ENCODE results near the gene KRTAP4-7.
"Not testable (repeated sequence)": the region's sequence is repeated elsewhere in the genome, so short reads cannot be mapped to it uniquely, and the experiment has no call there.

The KRTAP4-7 gene

DNA sequence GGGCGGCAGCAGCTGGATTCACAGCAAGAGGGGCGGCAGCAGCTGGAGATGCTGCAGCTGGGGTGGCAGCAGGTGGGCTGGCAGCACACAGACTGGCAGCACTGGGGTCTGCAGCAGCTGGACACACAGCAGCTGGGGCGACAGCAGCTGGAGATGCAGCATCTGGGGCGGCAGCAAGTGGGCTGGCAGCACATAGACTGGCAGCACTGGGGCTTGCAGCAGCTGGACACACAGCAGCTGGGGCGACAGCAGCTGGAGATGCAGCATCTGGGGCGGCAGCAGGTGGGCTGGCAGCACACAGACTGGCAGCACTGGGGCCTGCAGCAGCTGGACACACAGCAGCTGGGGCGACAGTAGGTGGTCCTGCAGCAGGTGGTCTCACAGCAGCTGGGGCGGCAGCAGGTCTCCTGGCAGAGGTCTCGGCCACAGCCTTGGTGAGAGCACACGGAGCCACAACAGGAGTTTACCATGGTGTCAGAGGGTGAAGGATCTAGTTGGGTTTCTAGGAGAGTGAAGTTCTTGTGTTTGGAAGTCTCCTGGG is 34.0 kb downstream of the KRTAP4-7 start, which contains the start of gene KRTAP4-11:
Gene KRTAP4-11 (minus strand): TSS at position 528 of the 541 bp plus-strand sequence. CDS start 58 bp downstream, at position 470.
- not testable (repeated sequence) for H3K9me3 Mint-ChIP-seq (ENCODE audit: low read depth); H3K36me3 Mint-ChIP-seq; H3K27ac Mint-ChIP-seq; H3K27me3 Mint-ChIP-seq; H3K4me3 Mint-ChIP-seq
- peaks cover 28% of the 10 kb centered on the region for H3K4me1 Mint-ChIP-seq (ENCODE audit: low read depth)

DNA sequence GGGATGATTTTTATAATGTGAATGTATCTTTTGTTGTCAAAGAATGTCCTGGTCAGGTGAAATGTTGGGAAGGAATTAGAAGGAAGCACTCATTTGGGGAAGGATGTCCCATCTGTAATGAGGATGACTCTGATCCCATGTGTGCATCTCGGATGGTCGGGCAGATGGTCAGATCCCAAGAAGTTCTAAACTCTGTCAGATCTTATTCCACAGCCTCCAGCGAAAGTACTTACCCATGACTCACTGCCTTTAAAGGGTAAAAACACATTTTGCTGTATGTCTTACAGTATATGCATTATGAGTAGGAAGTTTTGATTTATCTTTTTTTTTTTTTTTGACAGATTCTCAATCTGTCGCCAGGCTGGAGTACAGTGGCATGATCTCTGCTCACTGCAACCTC is 34.8 kb downstream of the KRTAP4-7 start:
- H3K4me3 Mint-ChIP-seq = no peak overlapping the region
- H3K36me3 Mint-ChIP-seq = no peaks in the 10 kb centered on the region
- no peaks in the 10 kb centered on the region for H3K27me3 Mint-ChIP-seq
- no peak overlapping the region for H3K27ac Mint-ChIP-seq
- H3K4me1 Mint-ChIP-seq (ENCODE audit: low read depth) = peaks cover 34% of the 10 kb centered on the region
- no peaks in the 10 kb centered on the region for H3K9me3 Mint-ChIP-seq (ENCODE audit: low read depth)

DNA sequence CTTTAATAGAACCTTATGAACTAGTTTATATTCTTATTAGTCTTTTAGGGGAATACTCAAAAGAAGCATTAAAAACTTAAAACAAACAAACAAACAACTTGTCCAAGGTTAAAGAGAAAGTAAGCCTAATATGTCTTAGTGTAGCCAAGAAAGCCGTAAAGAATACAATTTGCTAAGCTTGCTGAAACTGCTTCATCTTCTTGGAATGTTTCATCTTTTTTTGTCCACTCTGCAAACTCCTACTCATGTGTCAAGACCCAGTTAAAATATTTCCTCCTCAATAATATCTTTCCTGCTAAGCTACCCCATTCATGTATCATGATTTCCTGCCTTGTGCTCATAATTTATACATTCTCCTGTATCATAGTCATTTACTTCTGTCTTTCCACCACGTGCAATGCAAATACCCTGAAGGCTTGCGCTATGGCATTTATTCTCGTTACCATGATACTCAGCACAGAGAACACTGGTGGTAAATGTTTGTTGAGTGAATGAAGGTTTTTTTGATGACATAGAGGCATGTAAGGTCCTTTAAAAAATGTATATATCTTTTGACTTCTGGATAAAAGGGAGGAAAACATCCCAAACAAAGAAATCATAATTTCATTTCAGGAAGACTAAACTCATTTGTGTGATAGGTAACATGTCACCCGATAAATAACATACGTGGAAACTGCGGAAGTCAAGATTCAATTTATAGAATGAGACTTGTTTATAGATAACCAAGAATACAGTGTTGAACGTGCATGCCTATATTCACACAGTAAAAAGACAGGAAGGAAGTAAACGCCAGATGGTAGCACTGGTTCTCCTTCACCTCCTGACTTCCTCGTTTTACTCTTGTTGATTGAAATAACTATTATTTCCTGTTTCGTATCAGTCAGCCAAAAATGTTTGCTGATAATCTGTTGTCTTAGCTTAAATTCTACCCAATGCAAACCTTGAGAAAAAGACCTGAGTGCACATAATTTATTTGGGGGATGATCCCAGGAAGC is 36.0 kb downstream of the KRTAP4-7 start:
- H3K4me3 Mint-ChIP-seq = peak overlapping the region; percentile 64

DNA sequence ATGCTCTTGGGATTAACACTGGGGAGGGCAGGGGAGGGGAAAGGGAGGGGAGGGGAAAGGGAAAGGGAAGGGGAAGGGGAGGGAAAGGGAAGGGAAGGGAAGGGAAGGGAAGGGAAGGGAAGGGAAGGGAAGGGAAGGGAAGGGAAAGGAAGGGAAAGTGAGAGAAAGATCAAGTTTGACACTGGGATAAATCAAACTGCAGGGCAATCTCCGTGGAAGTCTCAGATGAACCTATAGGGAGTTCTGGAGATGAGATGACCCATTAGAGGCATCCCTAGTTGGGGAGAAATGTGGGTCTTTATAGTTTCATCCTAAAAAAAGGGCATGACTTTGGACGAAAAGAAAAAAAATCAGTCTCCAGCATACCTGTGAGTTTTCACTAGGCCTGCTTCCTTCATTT is 37.8 kb downstream of the KRTAP4-7 start:
- H3K27me3 Mint-ChIP-seq = no peaks in the 10 kb centered on the region
- peaks cover 60% of the 10 kb centered on the region for H3K4me1 Mint-ChIP-seq (ENCODE audit: low read depth)
- H3K4me3 Mint-ChIP-seq = no peak overlapping the region
- H3K9me3 Mint-ChIP-seq (ENCODE audit: low read depth) = no peaks in the 10 kb centered on the region
- no peak overlapping the region for H3K27ac Mint-ChIP-seq
- H3K36me3 Mint-ChIP-seq = no peaks in the 10 kb centered on the region

More for the DNA sequence above, 36.0 kb downstream of the KRTAP4-7 start:
- peak overlapping the region; percentile 77 for H3K27ac Mint-ChIP-seq
- not testable (repeated sequence) for H3K27me3 Mint-ChIP-seq; H3K9me3 Mint-ChIP-seq (ENCODE audit: low read depth); H3K36me3 Mint-ChIP-seq
- peaks cover 43% of the 10 kb centered on the region for H3K4me1 Mint-ChIP-seq (ENCODE audit: low read depth)

DNA sequence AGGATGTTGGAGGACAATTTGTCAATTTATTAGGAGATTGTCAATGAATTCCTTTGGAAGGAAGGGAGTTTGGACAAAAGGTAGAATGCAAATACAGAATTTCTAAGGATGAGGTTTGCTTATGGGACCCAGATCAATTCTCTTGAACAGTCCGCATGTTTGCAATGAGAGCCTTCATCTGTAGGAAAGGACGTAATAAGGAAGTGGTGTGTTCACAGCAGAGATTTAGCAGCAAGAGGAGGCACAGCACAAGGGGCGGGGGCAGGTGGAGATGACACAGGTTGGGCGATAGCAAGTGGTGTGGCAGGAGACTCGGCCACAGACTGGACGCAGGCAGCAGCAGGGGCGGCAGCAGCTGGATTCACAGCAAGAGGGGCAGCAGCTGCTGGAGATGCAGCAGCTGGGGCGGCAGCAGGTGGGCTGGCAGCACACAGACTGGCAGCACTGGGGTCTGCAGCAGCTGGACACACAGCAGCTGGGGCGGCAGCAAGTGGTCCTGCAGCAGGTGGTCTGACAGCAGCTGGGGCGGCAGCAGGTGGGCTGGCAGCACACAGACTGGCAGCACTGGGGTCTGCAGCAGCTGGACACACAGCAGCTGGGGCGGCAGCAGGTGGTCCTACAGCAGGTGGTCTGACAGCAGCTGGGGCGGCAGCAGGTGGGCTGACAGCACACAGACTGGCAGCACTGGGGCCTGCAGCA is 39.5 kb downstream of the KRTAP4-7 start:
- not testable (repeated sequence) for H3K27me3 Mint-ChIP-seq; H3K36me3 Mint-ChIP-seq; H3K9me3 Mint-ChIP-seq (ENCODE audit: low read depth)
- Mint-ChIP-seq H3K27ac (peak overlapping the region; percentile 66), H3K4me1 (ENCODE audit: low read depth) (peaks cover 65% of the 10 kb centered on the region), H3K4me3 (peak overlapping the region; percentile 83)

DNA sequence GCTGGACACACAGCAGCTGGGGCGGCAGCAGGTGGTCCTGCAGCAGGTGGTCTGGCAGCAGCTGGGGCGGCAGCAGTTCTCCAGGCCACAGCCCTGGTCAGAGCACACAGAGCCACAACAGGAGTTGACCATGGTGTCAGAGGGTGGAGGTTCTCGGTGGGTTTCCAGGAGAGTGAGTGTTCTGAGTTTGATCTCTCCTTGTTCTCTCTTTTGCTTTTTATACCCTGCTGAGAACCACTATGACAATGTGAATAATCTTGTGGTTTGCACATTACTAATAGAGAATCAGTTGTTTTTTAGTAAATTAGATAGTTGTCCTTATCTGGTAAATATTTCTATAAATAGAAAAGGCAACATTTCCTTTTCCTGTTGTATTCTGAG is 40.0 kb downstream of the KRTAP4-7 start, which contains the start of gene KRTAP4-12:
Gene KRTAP4-12 (minus strand): TSS at position 192 of the 381 bp plus-strand sequence. CDS start 60 bp downstream, at position 132.
- not testable (repeated sequence) for H3K9me3 Mint-ChIP-seq (ENCODE audit: low read depth); H3K27me3 Mint-ChIP-seq; H3K36me3 Mint-ChIP-seq
- Mint-ChIP-seq H3K27ac (peak within 1 kb of the TSS; percentile 66), H3K4me1 (ENCODE audit: low read depth) (peaks cover 65% of the 10 kb centered on the region), H3K4me3 (peak within 1 kb of the TSS; percentile 83)

DNA sequence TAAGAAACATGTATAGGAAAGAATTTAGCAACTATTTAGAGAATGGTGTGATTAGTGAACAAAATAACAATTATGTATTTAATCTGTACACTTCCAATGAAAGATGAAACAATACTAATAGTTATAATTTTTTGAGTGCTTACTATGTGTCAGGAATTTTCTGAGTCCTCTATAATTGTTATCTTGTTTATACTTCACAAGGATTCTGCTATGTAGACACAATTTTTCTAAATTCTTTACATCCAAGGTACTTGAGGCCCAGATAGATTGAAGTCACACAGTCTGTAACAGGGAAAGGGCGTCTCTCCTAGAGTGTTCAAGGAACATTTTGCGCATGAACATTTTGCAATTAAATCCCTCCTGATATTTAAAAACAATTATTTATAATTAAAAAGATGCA is 41.1 kb downstream of the KRTAP4-7 start:
- Mint-ChIP-seq H3K4me3 (peak overlapping the region; percentile 11), H3K36me3 (no peaks in the 10 kb centered on the region), H3K9me3 (ENCODE audit: low read depth) (no peaks in the 10 kb centered on the region), H3K27ac (no peak overlapping the region), H3K4me1 (ENCODE audit: low read depth) (peaks cover 64% of the 10 kb centered on the region), H3K27me3 (no peaks in the 10 kb centered on the region)

DNA sequence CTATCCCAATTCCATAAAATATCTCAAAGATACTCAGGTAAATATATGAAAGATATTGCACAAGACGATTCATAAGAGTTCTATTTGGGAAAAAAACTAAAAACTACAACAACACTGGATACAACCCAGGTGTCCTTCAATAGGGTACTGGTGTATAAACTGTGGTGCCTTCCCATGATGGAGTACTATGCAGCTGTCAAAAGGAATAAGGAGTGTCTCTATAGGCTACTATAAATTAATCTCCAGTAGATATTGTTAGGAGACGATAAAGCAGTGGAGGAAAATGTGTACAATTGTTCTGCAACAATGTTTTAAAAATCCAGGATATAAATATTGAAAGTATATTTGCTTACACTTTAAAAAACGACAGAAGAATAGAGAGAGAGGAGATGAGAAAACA is 42.5 kb downstream of the KRTAP4-7 start:
- H3K36me3 Mint-ChIP-seq = no peaks in the 10 kb centered on the region
- H3K27ac Mint-ChIP-seq = no peak overlapping the region
- no peaks in the 10 kb centered on the region for H3K27me3 Mint-ChIP-seq
- no peaks in the 10 kb centered on the region for H3K9me3 Mint-ChIP-seq (ENCODE audit: low read depth)
- H3K4me3 Mint-ChIP-seq = peak overlapping the region; percentile 14
- H3K4me1 Mint-ChIP-seq (ENCODE audit: low read depth) = peaks cover 59% of the 10 kb centered on the region

DNA sequence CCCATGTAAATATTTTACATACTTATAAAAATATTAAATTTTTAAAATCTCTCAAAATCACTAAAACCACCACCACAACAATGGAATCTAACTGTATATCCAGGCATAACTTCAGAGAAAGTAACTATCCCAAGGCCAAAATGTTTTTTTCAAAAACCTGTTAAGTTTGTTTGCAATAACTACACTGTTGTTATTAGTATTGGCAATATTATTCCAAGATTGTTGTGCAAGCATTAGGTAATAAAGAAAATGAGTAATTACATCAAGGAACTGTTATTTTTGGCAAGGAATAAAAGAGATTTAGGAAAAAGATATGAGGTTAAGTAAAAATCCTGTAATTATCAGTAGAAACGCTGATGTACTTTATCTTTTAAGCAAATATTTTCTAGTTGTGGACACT is 43.4 kb downstream of the KRTAP4-7 start:
- H3K9me3 Mint-ChIP-seq (ENCODE audit: low read depth) = no peaks in the 10 kb centered on the region

DNA sequence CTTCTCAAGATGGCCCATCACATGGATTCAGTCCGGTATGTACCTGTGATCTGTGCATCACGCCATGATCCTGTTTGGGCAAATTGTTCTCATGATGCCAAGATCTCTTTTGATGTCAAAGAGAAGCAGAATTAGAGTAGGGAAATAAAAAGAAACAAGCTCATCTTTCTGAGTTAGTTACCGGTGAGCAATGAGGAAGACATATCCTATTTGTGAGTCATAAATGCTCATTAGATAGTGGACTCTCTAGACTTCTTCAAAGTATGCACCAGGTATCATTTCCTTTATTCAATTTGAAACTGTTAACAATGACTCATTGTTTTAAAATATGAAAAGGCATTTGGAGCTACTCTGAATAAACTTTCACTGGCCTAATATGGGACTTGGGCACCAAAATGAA is 48.0 kb downstream of the KRTAP4-7 start:
- Mint-ChIP-seq H3K4me1 (ENCODE audit: low read depth) (peaks cover 47% of the 10 kb centered on the region), H3K4me3 (no peak overlapping the region), H3K36me3 (no peaks in the 10 kb centered on the region), H3K27ac (no peak overlapping the region), H3K9me3 (ENCODE audit: low read depth) (peaks cover 3% of the 10 kb centered on the region), H3K27me3 (no peaks in the 10 kb centered on the region)

More for the DNA sequence above, 43.4 kb downstream of the KRTAP4-7 start:
- Mint-ChIP-seq H3K4me1 (ENCODE audit: low read depth) (peaks cover 68% of the 10 kb centered on the region), H3K4me3 (no peak overlapping the region), H3K27ac (no peak overlapping the region), H3K27me3 (no peaks in the 10 kb centered on the region), H3K36me3 (no peaks in the 10 kb centered on the region)

DNA sequence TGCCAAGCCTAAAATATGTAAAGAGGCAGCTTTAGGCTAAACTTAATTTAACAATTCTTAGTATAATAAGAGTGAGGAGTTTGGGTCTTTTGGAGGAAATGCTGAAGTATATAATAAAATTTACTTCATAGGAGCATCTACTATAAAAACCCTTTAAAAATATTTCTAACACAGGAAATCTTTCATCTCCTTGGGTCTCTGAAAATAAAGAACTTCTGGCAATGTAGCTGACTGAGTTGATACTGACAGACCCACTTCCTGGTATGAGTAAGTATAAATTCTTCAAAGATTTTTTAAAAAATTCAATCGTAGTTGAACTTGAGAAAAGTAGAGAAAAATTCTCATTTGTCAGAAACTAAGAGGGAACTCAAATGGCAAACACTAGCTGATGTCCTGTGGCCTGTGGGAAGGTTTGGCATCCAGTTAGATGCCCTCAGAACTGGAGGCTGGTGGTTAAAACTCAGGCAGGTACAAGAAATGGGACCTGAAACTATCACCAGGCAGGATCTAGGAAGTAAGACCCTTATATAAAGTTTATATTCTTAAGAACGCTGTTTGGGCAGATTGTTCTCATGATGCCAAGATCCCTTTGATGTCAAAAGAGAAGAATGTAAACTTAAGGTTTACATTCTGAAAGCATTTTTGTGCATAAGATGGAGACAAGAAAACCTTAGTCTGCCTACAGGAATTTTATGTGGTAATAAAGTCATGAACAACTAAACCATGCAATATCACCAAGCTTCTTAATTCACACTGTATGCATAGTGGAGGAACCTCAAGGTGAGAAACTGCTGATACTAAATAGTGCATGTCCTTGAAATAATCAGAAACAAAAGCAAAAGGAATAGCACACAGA is 50.2 kb downstream of the KRTAP4-7 start:
- Mint-ChIP-seq H3K36me3 (no peaks in the 10 kb centered on the region), H3K9me3 (ENCODE audit: low read depth) (peaks cover 7% of the 10 kb centered on the region), H3K27me3 (no peaks in the 10 kb centered on the region), H3K4me3 (peak overlapping the region; percentile 33), H3K4me1 (ENCODE audit: low read depth) (peaks cover 34% of the 10 kb centered on the region), H3K27ac (peak overlapping the region; percentile 36)
